ENCODE results near the gene EMD. TPM values are rescaled to one million over a fixed set of nuclear protein-coding genes. Genes with fewer than 3 reads are reported as not detected.

EMD gene
- total RNA-seq, 2 donors from 2014 or later: 41.5 to 47.0 TPM

DNA sequence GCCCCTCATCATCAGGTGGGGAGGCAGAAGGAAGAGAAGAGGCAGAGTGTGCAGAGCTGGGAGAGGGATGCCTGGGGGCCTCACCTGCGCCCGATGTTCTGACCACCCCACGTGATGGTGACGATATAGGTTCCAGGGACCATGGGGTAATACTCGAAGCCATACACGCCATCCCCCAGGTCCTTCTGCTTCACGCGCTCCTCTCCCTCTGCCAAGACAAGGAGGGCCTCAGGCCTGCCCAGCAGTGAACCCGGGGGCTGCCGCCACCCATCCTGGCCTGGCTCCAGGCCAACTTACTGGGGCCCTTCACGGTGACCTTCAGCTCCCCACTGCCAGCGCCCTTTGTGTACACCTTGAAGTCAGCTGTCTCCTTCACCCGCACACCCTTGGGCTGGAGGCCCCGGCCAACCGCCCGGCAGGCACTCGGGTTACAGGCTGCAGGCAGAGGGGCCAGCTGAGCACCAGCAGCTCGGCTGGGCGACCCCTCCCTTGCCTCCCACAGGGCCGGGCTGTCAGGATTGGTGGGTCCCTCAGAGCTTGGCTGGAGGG, 14.0 kb upstream of the EMD start:
- Histone ChIP-seq H3K4me3 (no peak overlapping the region), H3K36me3 (peaks cover 88% of the 10 kb centered on the region), H3K27ac (peak overlapping the region; percentile 84 to 96), H3K27me3 (no peaks in the 10 kb centered on the region), H3K4me1 (peaks cover 0 to 28% of the 10 kb centered on the region in 2 donors), H3K9me3 (no peaks in the 10 kb centered on the region)
- TF ChIP-seq, protein P1, sequence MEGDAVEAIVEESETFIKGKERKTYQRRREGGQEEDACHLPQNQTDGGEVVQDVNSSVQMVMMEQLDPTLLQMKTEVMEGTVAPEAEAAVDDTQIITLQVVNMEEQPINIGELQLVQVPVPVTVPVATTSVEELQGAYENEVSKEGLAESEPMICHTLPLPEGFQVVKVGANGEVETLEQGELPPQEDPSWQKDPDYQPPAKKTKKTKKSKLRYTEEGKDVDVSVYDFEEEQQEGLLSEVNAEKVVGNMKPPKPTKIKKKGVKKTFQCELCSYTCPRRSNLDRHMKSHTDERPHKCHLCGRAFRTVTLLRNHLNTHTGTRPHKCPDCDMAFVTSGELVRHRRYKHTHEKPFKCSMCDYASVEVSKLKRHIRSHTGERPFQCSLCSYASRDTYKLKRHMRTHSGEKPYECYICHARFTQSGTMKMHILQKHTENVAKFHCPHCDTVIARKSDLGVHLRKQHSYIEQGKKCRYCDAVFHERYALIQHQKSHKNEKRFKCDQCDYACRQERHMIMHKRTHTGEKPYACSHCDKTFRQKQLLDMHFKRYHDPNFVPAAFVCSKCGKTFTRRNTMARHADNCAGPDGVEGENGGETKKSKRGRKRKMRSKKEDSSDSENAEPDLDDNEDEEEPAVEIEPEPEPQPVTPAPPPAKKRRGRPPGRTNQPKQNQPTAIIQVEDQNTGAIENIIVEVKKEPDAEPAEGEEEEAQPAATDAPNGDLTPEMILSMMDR (IDR thresholded peaks at IDR 0.05): no peak
- DNase-seq (ENCODE audit: low spot score): no peak

- peak overlapping the region; percentile 84 to 96 for H3K27ac ChIP-seq
- TF ChIP-seq, protein P1 (IDR thresholded peaks at IDR 0.05): no peak
- peaks cover 0 to 27% of the 10 kb centered on the region in 2 donors for H3K4me1 ChIP-seq
- no peak overlapping the region for H3K4me3 ChIP-seq
- H3K27me3 ChIP-seq: no peaks in the 10 kb centered on the region
- H3K36me3 ChIP-seq: peaks cover 89% of the 10 kb centered on the region
- no peaks in the 10 kb centered on the region for H3K9me3 ChIP-seq
- no peak for DNase-seq (ENCODE audit: low spot score)
These were observed 13.0 kb upstream of the EMD start for GRCh38 chrX:154365997-154366665.

DNA sequence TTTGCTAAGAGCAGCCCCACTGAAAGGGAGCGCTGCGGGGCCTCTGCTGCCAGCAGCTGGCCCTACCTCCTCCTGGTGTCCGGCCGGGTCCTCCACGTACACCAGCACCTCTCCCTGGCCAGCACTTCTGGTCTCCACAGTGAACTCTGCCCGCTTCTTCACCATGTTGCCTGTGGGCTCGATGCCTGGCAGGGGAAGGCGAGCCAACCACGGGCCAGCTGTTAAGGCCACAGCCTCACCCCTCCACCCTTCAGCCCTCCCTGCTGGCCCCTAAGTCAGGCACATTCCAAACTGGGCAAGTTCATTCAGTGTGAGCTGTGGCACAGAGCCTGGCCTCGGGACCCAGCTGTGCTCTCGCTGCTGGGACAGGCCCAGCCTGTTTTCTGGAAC, 12.4 kb upstream of the EMD start:
- TF ChIP-seq, protein P1 (IDR thresholded peaks at IDR 0.05): no peak
- Histone ChIP-seq H3K4me3 (no peak overlapping the region), H3K27ac (peak overlapping the region; percentile 84 to 96), H3K4me1 (peaks cover 0 to 27% of the 10 kb centered on the region in 2 donors), H3K9me3 (no peaks in the 10 kb centered on the region), H3K36me3 (peaks cover 83% of the 10 kb centered on the region), H3K27me3 (no peaks in the 10 kb centered on the region)
- DNase-seq (ENCODE audit: low spot score): no peak

DNA sequence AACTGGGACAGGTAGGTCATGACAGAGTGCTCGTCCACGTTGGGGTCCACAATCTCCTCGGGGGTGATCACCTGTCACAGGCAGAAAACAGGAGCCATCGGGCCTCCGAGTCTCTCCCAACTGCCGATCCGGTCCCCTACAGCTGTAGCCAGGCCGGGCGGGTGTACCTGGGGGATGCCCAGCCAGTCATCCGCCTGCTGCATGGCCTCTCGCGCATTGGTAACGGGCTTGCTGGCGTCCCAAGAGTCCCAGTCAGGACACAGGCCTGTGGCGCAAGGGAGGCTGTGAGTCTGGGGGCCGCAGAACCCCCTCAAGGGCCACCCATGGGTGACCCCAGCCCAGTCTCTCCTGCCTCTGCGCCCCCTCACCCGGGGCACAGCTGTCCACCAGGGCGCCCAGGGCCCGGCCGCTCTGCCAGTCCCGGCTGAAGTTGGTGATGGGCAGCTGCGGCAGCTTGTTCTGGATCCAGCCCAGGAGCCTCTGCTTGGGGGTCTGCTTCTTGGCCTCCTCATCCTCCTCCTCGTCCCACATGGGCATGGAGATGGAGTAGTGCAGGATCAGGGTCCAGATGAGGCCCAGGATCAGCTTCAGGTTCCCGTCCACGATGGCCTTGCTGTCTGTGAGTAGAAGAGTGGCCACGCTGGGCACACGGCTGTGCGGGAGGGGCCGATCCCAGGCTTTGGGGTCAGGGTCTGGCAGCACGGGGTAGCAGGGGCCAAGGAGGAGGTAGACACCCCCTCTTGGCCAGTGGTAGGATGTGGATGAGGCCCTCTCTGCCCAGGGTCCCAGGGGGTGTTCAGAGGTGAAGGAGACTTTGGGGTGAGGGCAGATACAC, 11.4 kb upstream of the EMD start:
- DNase-seq (ENCODE audit: low spot score): no peak
- H3K9me3 ChIP-seq: no peaks in the 10 kb centered on the region
- H3K27me3 ChIP-seq: no peaks in the 10 kb centered on the region
- peaks cover 0 to 36% of the 10 kb centered on the region in 2 donors for H3K4me1 ChIP-seq
- H3K27ac ChIP-seq: peak overlapping the region; percentile 84 to 96
- H3K4me3 ChIP-seq: peak overlapping the region; percentile 50 to 74
- peaks cover 73% of the 10 kb centered on the region for H3K36me3 ChIP-seq
- TF ChIP-seq, protein P1 (IDR thresholded peaks at IDR 0.05): no peak

- Histone ChIP-seq H3K36me3 (peaks cover 63% of the 10 kb centered on the region), H3K9me3 (no peaks in the 10 kb centered on the region), H3K4me3 (peak overlapping the region; percentile 50 to 74), H3K27me3 (no peaks in the 10 kb centered on the region), H3K4me1 (peaks cover 0 to 48% of the 10 kb centered on the region in 2 donors), H3K27ac (peak overlapping the region; percentile 84 to 96)
- TF ChIP-seq, protein P1 (IDR thresholded peaks at IDR 0.05): no peak
- peak; percentile 93 for DNase-seq (ENCODE audit: low spot score)
These were observed 10.3 kb upstream of the EMD start for GRCh38 chrX:154368630-154369448.
